ENCODE data around the gene CFLAR. TPM values are rescaled to one million over a fixed set of nuclear protein-coding genes. Genes with fewer than 3 reads are reported as not detected.

Gene CFLAR
- total RNA-seq, 1 donor from 2014 or later, result 43.9 TPM

GRCh38 chr2:201172279-201172678 is 56.3 kb downstream of the CFLAR start:
- H3K9me3 Mint-ChIP-seq, result peaks cover 17% of the 10 kb centered on the region
- no peak for DNase-seq (ENCODE audit: low spot score in 2 of 2, unreplicated experiment in 2 of 2)
- H3K27ac Mint-ChIP-seq, result no peak overlapping the region
- no peaks in the 10 kb centered on the region for H3K4me1 Mint-ChIP-seq
- peaks cover 8% of the 10 kb centered on the region for H3K36me3 Mint-ChIP-seq
- H3K27me3 Mint-ChIP-seq (ENCODE audit: low read depth), result peaks cover 2% of the 10 kb centered on the region
- H3K4me3 Mint-ChIP-seq, result no peak overlapping the region
- TF ChIP-seq CTCF (IDR thresholded peaks at IDR 0.05; ENCODE audit: unreplicated experiment), result no peak

- H3K4me3 Mint-ChIP-seq, result no peak overlapping the region
- DNase-seq (ENCODE audit: low spot score in 2 of 2, unreplicated experiment in 2 of 2), result no peak
- H3K9me3 Mint-ChIP-seq, result peaks cover 4% of the 10 kb centered on the region
- H3K27me3 Mint-ChIP-seq (ENCODE audit: low read depth), result peaks cover 2% of the 10 kb centered on the region
- no peak for TF ChIP-seq CTCF (IDR thresholded peaks at IDR 0.05; ENCODE audit: unreplicated experiment)
- H3K27ac Mint-ChIP-seq, result no peak overlapping the region
- H3K36me3 Mint-ChIP-seq, result no peaks in the 10 kb centered on the region
- no peaks in the 10 kb centered on the region for H3K4me1 Mint-ChIP-seq
Measured at GRCh38 chr2:201174687-201175086, 58.7 kb downstream of the CFLAR start.

- H3K9me3 Mint-ChIP-seq, result peaks cover 4% of the 10 kb centered on the region
- no peaks in the 10 kb centered on the region for H3K4me1 Mint-ChIP-seq
- no peaks in the 10 kb centered on the region for H3K36me3 Mint-ChIP-seq
- no peak for DNase-seq (ENCODE audit: low spot score in 2 of 2, unreplicated experiment in 2 of 2)
- no peak for TF ChIP-seq CTCF (IDR thresholded peaks at IDR 0.05; ENCODE audit: unreplicated experiment)
- H3K27ac Mint-ChIP-seq, result no peak overlapping the region
- H3K4me3 Mint-ChIP-seq, result no peak overlapping the region
- H3K27me3 Mint-ChIP-seq (ENCODE audit: low read depth), result peaks cover 2% of the 10 kb centered on the region
Measured at GRCh38 chr2:201176081-201176481, 60.1 kb downstream of the CFLAR start.

- no peak for TF ChIP-seq CTCF (IDR thresholded peaks at IDR 0.05; ENCODE audit: unreplicated experiment)
- Mint-ChIP-seq H3K36me3 (no peaks in the 10 kb centered on the region), H3K4me1 (peaks cover 11% of the 10 kb centered on the region), H3K27me3 (ENCODE audit: low read depth) (no peaks in the 10 kb centered on the region), H3K4me3 (no peak overlapping the region), H3K27ac (no peak overlapping the region), H3K9me3 (peaks cover 4% of the 10 kb centered on the region)
- no peak for DNase-seq (ENCODE audit: low spot score in 2 of 2, unreplicated experiment in 2 of 2)
Measured at GRCh38 chr2:201180010-201180409, 64.0 kb downstream of the CFLAR start.

GRCh38 chr2:201182650-201183364 is 66.8 kb downstream of the CFLAR start, which contains the start of gene CASP10:
TSS of gene CASP10 (plus strand) at chr2:201183141. CDS start at chr2:201185778, 2,637 bp downstream.
- no peak for DNase-seq (ENCODE audit: low spot score in 2 of 2, unreplicated experiment in 2 of 2)
- H3K27ac Mint-ChIP-seq, result peak within 1 kb of the TSS; percentile 70
- H3K36me3 Mint-ChIP-seq, result no peaks in the 10 kb centered on the region
- no peak for TF ChIP-seq CTCF (IDR thresholded peaks at IDR 0.05; ENCODE audit: unreplicated experiment)
- H3K27me3 Mint-ChIP-seq (ENCODE audit: low read depth), result no peaks in the 10 kb centered on the region
- peaks cover 11% of the 10 kb centered on the region for H3K4me1 Mint-ChIP-seq
- peak within 1 kb of the TSS; percentile 62 for H3K4me3 Mint-ChIP-seq
- H3K9me3 Mint-ChIP-seq, result peaks cover 4% of the 10 kb centered on the region
